Thyroid gland (tissue), 4 donors: ENCODE data around the gene LHX4. TPM values are rescaled to one million over a fixed set of nuclear protein-coding genes. Genes with fewer than 3 reads are reported as not detected.

Source experiments
- DNase-seq, 2 donors: peaks; one replicate each; pipeline ENCODE4 v3.0.0-alpha.2; 2019
- H3K27ac ChIP-seq, 3 donors: fragments of 200-600 bp; sonication (generic); 1 replicate in 2 of 3; 2 replicates in 1 of 3; pipeline ENCODE4 v1.5.1; 2016 to 2019; ENCODE audit warnings: mild to moderate bottlenecking in 1 of 3, moderate library complexity in 1 of 3
- H3K27me3 ChIP-seq: fragments of 200-600 bp; sonication (generic); one replicate; pipeline ENCODE4 v1.5.1; 2019
- H3K36me3 ChIP-seq, 2 donors: fragments of 200-600 bp; sonication (generic); one replicate each; pipeline ENCODE4 v1.5.1; 2016 to 2019
- H3K4me1 ChIP-seq, 2 donors: fragments of 200-600 bp; sonication (generic); one replicate each; pipeline ENCODE4 v1.5.1; 2017 to 2019
- H3K4me3 ChIP-seq, 3 donors: fragments of 200-600 bp; sonication (generic); replicated peaks in 1 of 3; 1 replicate in 2 of 3; 2 replicates in 1 of 3; pipeline ENCODE4 v1.5.1; 2016; ENCODE audit warnings: mild to moderate bottlenecking in 1 of 3
- H3K9me3 ChIP-seq: fragments of 200-600 bp; sonication (generic); one replicate; pipeline ENCODE4 v1.5.1; 2017
- POLR2A ChIP-seq, 2 donors: fragments of 450-650 bp; IDR thresholded peaks; one replicate each; pipeline ENCODE4 v1.6.1; 2017; ENCODE audit warnings: antibody characterized with exemption in 2 of 2, mild to moderate bottlenecking in 2 of 2, moderate library complexity in 1 of 2
- WGBS, 2 donors: methylation state at CpG; one replicate each; pipeline ENCODE4 v1.1.5; 2017; 5-methylcytosine and 5-hydroxymethylcytosine counted together
- intact Hi-C: fragments of 100-400 bp; cut with DNase I; formaldehyde crosslinking; loops from one replicate; pipeline ENCODE4 v1.15.1; 2023
- total RNA-seq, 4 donors: library from RNA; depleted of rRNA; stranded (reverse); fragments of >200 nt; gene quantifications; one replicate each; pipeline ENCODE4 v1.2.3, GENCODE V29; 2016
- TF ChIP-seq, protein P1 (sequence below), 6 experiments: fragments of 200-600 bp in 3 of 6; fragments of 450-650 bp in 3 of 6; sonication (generic) in 3 of 6; IDR thresholded peaks; one replicate each; pipeline ENCODE4 v1.5.1; 2016 to 2019; ENCODE audit warnings: antibody characterized with exemption in 6 of 6, mild to moderate bottlenecking in 2 of 6, inconsistent platforms in 1 of 6, moderate library complexity in 1 of 6

The LHX4 gene
- total RNA-seq, 4 donors from 2014 or later, result not detected

GRCh38 chr1:180268556-180269075 lies 38.6 kb downstream of the LHX4 start:
- DNase-seq, result no peak
- Histone ChIP-seq H3K4me3 (no peak overlapping the region), H3K36me3 (no peaks in the 10 kb centered on the region), H3K27ac (no peak overlapping the region), H3K27me3 (no peaks in the 10 kb centered on the region), H3K4me1 (no peaks in the 10 kb centered on the region), H3K9me3 (no peaks in the 10 kb centered on the region)
- WGBS, 2 donors, result 64 to 68% methylated on average over 9 of the region's 9 CpGs
- TF ChIP-seq POLR2A (IDR thresholded peaks at IDR 0.05), result no peak
- TF ChIP-seq, protein P1, sequence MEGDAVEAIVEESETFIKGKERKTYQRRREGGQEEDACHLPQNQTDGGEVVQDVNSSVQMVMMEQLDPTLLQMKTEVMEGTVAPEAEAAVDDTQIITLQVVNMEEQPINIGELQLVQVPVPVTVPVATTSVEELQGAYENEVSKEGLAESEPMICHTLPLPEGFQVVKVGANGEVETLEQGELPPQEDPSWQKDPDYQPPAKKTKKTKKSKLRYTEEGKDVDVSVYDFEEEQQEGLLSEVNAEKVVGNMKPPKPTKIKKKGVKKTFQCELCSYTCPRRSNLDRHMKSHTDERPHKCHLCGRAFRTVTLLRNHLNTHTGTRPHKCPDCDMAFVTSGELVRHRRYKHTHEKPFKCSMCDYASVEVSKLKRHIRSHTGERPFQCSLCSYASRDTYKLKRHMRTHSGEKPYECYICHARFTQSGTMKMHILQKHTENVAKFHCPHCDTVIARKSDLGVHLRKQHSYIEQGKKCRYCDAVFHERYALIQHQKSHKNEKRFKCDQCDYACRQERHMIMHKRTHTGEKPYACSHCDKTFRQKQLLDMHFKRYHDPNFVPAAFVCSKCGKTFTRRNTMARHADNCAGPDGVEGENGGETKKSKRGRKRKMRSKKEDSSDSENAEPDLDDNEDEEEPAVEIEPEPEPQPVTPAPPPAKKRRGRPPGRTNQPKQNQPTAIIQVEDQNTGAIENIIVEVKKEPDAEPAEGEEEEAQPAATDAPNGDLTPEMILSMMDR (IDR thresholded peaks at IDR 0.05), result no peak
- intact Hi-C loops, result no loop called here

GRCh38 chr1:180269645-180270529 lies 39.8 kb downstream of the LHX4 start:
- DNase-seq, result no peak
- Histone ChIP-seq H3K27me3 (no peaks in the 10 kb centered on the region), H3K4me3 (no peak overlapping the region), H3K27ac (no peak overlapping the region), H3K4me1 (no peaks in the 10 kb centered on the region), H3K36me3 (no peaks in the 10 kb centered on the region), H3K9me3 (no peaks in the 10 kb centered on the region)
- intact Hi-C loops, result no loop called here
- WGBS, 2 donors, result 68 to 75% methylated on average over 14 of the region's 14 CpGs
- TF ChIP-seq POLR2A (IDR thresholded peaks at IDR 0.05), result no peak
- TF ChIP-seq, protein P1 (IDR thresholded peaks at IDR 0.05), result peak in 2 of 6 experiments; percentile 18 to 29

DNA sequence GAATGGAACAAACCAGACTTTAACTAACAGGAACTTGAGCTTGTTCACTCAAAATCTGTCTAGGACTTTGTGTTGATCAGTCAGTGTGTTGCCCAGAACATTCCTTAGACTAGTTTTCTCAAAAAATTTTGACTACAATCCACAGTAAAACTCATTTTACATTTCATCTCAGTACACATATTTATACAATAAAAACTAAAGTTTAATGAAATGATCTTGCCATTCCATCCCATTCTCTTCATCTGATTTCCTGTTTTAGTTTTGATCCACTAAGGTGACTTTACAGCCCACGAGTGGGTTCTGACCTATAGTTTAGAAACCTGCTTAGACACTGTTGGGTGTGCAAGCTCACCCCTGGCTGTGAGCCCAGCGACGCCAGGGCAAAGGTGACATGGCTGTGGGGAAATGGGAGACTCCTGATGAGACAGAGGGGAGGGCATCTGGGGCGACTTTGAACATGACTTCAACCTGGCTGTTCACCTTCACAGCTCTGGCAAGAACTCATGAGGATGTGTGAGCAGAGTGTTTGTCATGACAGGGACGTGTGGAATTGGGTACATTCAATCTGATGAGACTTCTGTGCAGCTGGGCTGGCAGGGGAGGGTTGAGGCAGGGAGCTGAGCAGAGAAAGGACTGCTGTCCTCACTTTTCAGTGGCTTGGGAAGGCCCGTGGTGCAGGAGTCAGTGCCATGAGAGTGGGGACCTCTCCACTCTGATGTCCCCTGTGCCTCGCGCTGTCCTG lies 40.6 kb downstream of the LHX4 start:
- no peak overlapping the region for H3K4me3 ChIP-seq
- H3K9me3 ChIP-seq, result no peaks in the 10 kb centered on the region
- TF ChIP-seq POLR2A (IDR thresholded peaks at IDR 0.05), result no peak
- TF ChIP-seq, protein P1 (IDR thresholded peaks at IDR 0.05), result no peak
- WGBS, 2 donors, result 80 to 85% methylated on average over 8 of the region's 8 CpGs
- H3K4me1 ChIP-seq, result peaks cover 0 to 3% of the 10 kb centered on the region in 2 donors
- no peaks in the 10 kb centered on the region for H3K27me3 ChIP-seq
- no peak for DNase-seq
- H3K27ac ChIP-seq, result no peak overlapping the region
- intact Hi-C loops, result no loop called here
- no peaks in the 10 kb centered on the region for H3K36me3 ChIP-seq

DNA sequence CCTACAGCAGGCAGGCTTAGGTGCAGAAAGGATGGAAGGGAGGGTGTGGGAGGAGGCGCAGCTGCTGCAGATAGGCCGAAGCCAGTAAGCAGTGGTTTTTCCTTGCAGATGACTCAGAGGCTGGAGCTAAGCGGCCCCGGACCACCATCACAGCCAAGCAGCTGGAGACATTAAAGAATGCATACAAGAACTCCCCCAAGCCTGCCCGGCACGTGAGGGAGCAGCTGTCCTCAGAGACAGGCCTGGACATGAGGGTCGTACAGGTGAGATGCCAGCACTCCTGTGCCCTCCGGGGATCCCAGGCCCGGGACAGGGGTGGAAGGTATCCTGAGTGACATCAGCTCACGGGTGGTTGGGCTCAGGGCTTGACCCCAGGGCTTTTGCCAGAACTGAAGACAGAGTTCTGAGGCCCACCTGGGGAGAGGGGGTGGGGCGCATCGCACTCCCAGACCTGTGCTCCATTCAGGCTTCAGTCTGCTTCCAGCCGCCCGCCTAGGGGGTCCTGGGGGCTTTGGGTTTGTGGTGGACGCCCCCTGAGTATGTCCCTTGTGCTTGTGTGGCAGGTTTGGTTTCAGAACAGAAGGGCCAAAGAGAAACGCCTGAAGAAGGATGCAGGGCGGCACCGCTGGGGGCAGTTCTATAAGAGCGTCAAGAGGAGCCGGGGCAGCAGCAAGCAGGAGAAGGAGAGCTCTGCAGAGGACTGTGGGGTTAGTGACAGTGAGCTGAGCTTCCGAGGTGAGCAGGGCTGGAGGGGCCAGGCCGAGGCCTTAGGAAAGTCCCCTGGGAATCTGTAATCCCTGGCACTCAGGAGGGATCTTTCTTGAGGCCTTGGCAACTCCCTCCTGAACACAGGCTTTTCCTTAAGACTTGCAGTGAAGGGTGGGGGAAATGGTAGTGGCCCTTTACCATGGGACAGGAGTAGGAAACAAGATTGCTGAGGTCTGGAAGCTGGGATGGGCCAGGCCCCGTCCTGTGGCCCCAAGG lies 41.5 kb downstream of the LHX4 start:
- H3K4me1 ChIP-seq, result peaks cover 4 to 12% of the 10 kb centered on the region in 2 donors
- no peaks in the 10 kb centered on the region for H3K36me3 ChIP-seq
- H3K27me3 ChIP-seq, result no peaks in the 10 kb centered on the region
- intact Hi-C loops, result no loop called here
- no peak for TF ChIP-seq POLR2A (IDR thresholded peaks at IDR 0.05)
- TF ChIP-seq, protein P1 (IDR thresholded peaks at IDR 0.05), result no peak
- no peak for DNase-seq
- 86 to 88% methylated on average over 22 to 23 of the region's 23 CpGs for WGBS, 2 donors
- no peaks in the 10 kb centered on the region for H3K9me3 ChIP-seq
- H3K27ac ChIP-seq, result no peak overlapping the region
- H3K4me3 ChIP-seq, result no peak overlapping the region
